ENCODE data around the gene DVL1. TPM values are rescaled to one million over a fixed set of nuclear protein-coding genes. Genes with fewer than 3 reads are reported as not detected.

The DVL1 gene
- total and polyA plus RNA-seq, 2 of the 13 experiments (the other 11 are each of a cell fraction or from before 2014, with no cell fraction given): 30.8 to 60.4 TPM

- no peak overlapping the region for H2AFZ ChIP-seq (ENCODE audit: low read length)
- CTCF ChIA-PET (ENCODE audit: low intra/inter-chr PET ratio, low total read pairs): no interaction called here
- 94% methylated on average over 35 of the region's 62 CpGs for WGBS (ENCODE audit: low lambda C conversion rate)
- no peak for TF ChIP-seq ETV5 (CRISPR knock-in tag; IDR thresholded peaks at IDR 0.05; ENCODE audit: borderline replicate concordance)
- TF ChIP-seq ARNT2 (CRISPR knock-in tag; IDR thresholded peaks at IDR 0.05; ENCODE audit: low read depth): no peak
- no peak for TF ChIP-seq ZIK1 (CRISPR knock-in tag; IDR thresholded peaks at IDR 0.05; ENCODE audit: borderline replicate concordance, low read depth)
- no peak for TF ChIP-seq TFAP4 (IDR thresholded peaks at IDR 0.05; ENCODE audit: borderline replicate concordance, low read depth)
- TF ChIP-seq GTF2F1 (IDR thresholded peaks at IDR 0.05; ENCODE audit: low read length): no peak
- no peak for TF ChIP-seq ATF3 (CRISPR knock-in tag; IDR thresholded peaks at IDR 0.05)
- no peak for TF ChIP-seq AHDC1 (CRISPR knock-in tag; IDR thresholded peaks at IDR 0.05; ENCODE audit: borderline replicate concordance)
- TF ChIP-seq ZNF335 (CRISPR knock-in tag; IDR thresholded peaks at IDR 0.05): no peak
- no peak for TF ChIP-seq BCL3 (CRISPR knock-in tag; IDR thresholded peaks at IDR 0.05)
- TF ChIP-seq ZKSCAN1 (IDR thresholded peaks at IDR 0.05; ENCODE audit: low read length): no peak
- no peak for TF ChIP-seq NR2C2 (CRISPR knock-in tag; IDR thresholded peaks at IDR 0.05; ENCODE audit: borderline replicate concordance)
- no peak for TF ChIP-seq MAZ (IDR thresholded peaks at IDR 0.05; ENCODE audit: borderline replicate concordance, low read depth, low read length)
- TF ChIP-seq MAZ (CRISPR knock-in tag; IDR thresholded peaks at IDR 0.05; ENCODE audit: low read depth): no peak
- TF ChIP-seq ZNF501 (CRISPR knock-in tag; IDR thresholded peaks at IDR 0.05): no peak
- TF ChIP-seq POLR2AphosphoS2 (IDR thresholded peaks at IDR 0.05; ENCODE audit: low read depth, low read length): no peak
Measured at GRCh38 chr1:1296070-1297061, 52.9 kb downstream of the DVL1 start.

More at GRCh38 chr1:1296070-1297061, 52.9 kb downstream of the DVL1 start:
- Histone ChIP-seq H3K4me3 (replicated peaks in 1 of 3; ENCODE audit: insufficient read depth in 1 of 3, low read depth in 2 of 3, low read length in 3 of 3) (no peak overlapping the region), H3K9me3 (ENCODE audit: low read length) (no peaks in the 10 kb centered on the region), H3K36me3 (replicated peaks in 1 of 2; ENCODE audit: control insufficient read depth in 1 of 2, insufficient read depth in 2 of 2, low read length in 2 of 2) (no peaks in the 10 kb centered on the region; a peak in 1 of 5 replicates), H3K4me1 (ENCODE audit: insufficient read depth, low read length) (peaks cover 9% of the 10 kb centered on the region; the same call in 1 of the 2 replicates), H4K20me1 (ENCODE audit: insufficient read depth, low read length) (no peaks in the 10 kb centered on the region), H3K4me2 (ENCODE audit: low read depth, low read length) (no peak overlapping the region), H3K27me3 (ENCODE audit: control insufficient read depth in 1 of 2, insufficient read depth in 2 of 2, low read length in 2 of 2) (no peaks in the 10 kb centered on the region; a peak in 1 of 5 replicates), H3K27ac (ENCODE audit: extremely low read length, insufficient read depth, low read length) (no peak overlapping the region), H3K79me2 (ENCODE audit: insufficient read depth, low read length) (no peaks in the 10 kb centered on the region), H3K9ac (ENCODE audit: insufficient read depth, low read depth, low read length) (no peak overlapping the region)
- FAIRE-seq (no peak), ATAC-seq (no peak), DNase-seq (ENCODE audit: low spot score) (no peak)
- in situ Hi-C loops (cut with HindIII; ENCODE audit: extremely low pct_ligation_motif_present, low pct_unique_long_range_greater_than_20kb): no loop called here
- BruUV-seq (replicated peaks): no TSS peak
- intact Hi-C loops (cut with micrococcal nuclease; ENCODE audit: unreplicated experiment): no loop called here
- POLR2A ChIA-PET: no interaction called here

All from HepG2 (cell line).